DND-41 (cell line): ENCODE data around the gene SURF6.
"Not testable (repeated sequence)": the region's sequence is repeated elsewhere in the genome, so short reads cannot be mapped to it uniquely, and the experiment has no call there.

ENCODE experiments used
- ATAC-seq: fragments of 200-7000 bp; cut with Tn5 transposase; 3 replicates; pipeline ENCODE4 v1.9.1; 2021; ENCODE audit warnings: low read depth; ENCODE audit not compliant: insufficient read depth
- DNase-seq: peaks from one replicate; pipeline ENCODE4 v3.0.0-alpha.2; 2020
- H2AFZ ChIP-seq: 2 replicates; pipeline ENCODE4 v1.6.0; 2012; ENCODE audit warnings: low read depth, low read length
- H3K27ac ChIP-seq: 2 replicates; pipeline ENCODE4 v1.5.1; 2012; ENCODE audit warnings: low read length, inconsistent platforms
- H3K27me3 ChIP-seq: fragments of 200-600 bp; sonication (generic); 2 replicates; pipeline ENCODE4 v1.6.0; 2012; ENCODE audit warnings: low read length, mild to moderate bottlenecking, inconsistent platforms; ENCODE audit not compliant: insufficient read depth, poor library complexity
- H3K36me3 ChIP-seq: 2 replicates; pipeline ENCODE4 v1.5.1; 2012; ENCODE audit warnings: low read length, inconsistent platforms; ENCODE audit not compliant: insufficient read depth
- H3K4me1 ChIP-seq: 2 replicates; pipeline ENCODE4 v1.5.1; 2012; ENCODE audit warnings: mild to moderate bottlenecking, low read length; ENCODE audit not compliant: insufficient read depth
- H3K4me2 ChIP-seq: 2 replicates; pipeline ENCODE4 v1.6.0; 2012; ENCODE audit warnings: mild to moderate bottlenecking, moderate library complexity, low read length, inconsistent platforms; ENCODE audit not compliant: insufficient read depth
- H3K4me3 ChIP-seq, 2 experiments: fragments of 200-600 bp in 1 of 2; shearing (Covaris generic) in 1 of 2; 2 replicates each; pipeline ENCODE4 v1.5.1; 2012 to 2016; ENCODE audit warnings: inconsistent platforms in 2 of 2, low read length in 2 of 2, mild to moderate bottlenecking in 2 of 2, low read depth in 1 of 2, moderate library complexity in 1 of 2
- H3K79me2 ChIP-seq: 2 replicates; pipeline ENCODE4 v1.6.0; 2012; ENCODE audit warnings: low read length, inconsistent platforms; ENCODE audit not compliant: insufficient read depth
- H3K9ac ChIP-seq: 2 replicates; pipeline ENCODE4 v1.6.0; 2012; ENCODE audit warnings: low read depth, mild to moderate bottlenecking, inconsistent platforms, low read length, moderate library complexity
- H3K9me3 ChIP-seq: 2 replicates; pipeline ENCODE4 v1.5.1; 2012; ENCODE audit warnings: low read length, moderate library complexity, mild to moderate bottlenecking, inconsistent platforms; ENCODE audit not compliant: insufficient read depth, severe bottlenecking
- H4K20me1 ChIP-seq: 2 replicates; pipeline ENCODE4 v1.6.0; 2012; ENCODE audit warnings: low read length; ENCODE audit not compliant: insufficient read depth
- CTCF ChIP-seq: IDR thresholded peaks from 2 replicates; pipeline ENCODE4 v1.5.1; 2012; ENCODE audit warnings: borderline replicate concordance, low read length, moderate library complexity, mild to moderate bottlenecking; ENCODE audit not compliant: poor library complexity, severe bottlenecking; ENCODE audit errors: extremely low read depth
- EZH2 ChIP-seq: IDR thresholded peaks from 3 replicates; pipeline ENCODE4 v1.6.1; 2012; ENCODE audit warnings: borderline replicate concordance, low read depth, mild to moderate bottlenecking, moderate library complexity, low read length, inconsistent platforms; ENCODE audit not compliant: severe bottlenecking

SURF6 gene

GRCh38 chr9:133284362-133284761 is 51.6 kb downstream of the SURF6 start:
- Histone ChIP-seq H3K9ac (no peak overlapping the region), H3K27ac (no peak overlapping the region), H3K4me2 (no peak overlapping the region), H3K36me3 (no peaks in the 10 kb centered on the region), H3K79me2 (no peaks in the 10 kb centered on the region), H3K4me1 (no peaks in the 10 kb centered on the region), H3K27me3 (no peaks in the 10 kb centered on the region), H2AFZ (no peak overlapping the region), H4K20me1 (no peaks in the 10 kb centered on the region), H3K9me3 (peaks cover 5% of the 10 kb centered on the region), H3K4me3 (no peak overlapping the region)
- ATAC-seq (no peak), DNase-seq (no peak)
- no peak for TF ChIP-seq CTCF
- no peak for TF ChIP-seq EZH2

- not testable (repeated sequence) for H3K36me3 ChIP-seq, H3K4me3 ChIP-seq, H3K79me2 ChIP-seq, H3K4me1 ChIP-seq, DNase-seq, H3K27ac ChIP-seq, H3K9ac ChIP-seq, H3K27me3 ChIP-seq, H2AFZ ChIP-seq, H3K9me3 ChIP-seq, H4K20me1 ChIP-seq, H3K4me2 ChIP-seq, ATAC-seq
Measured at GRCh38 chr9:133283255-133284032, 52.5 kb downstream of the SURF6 start.

GRCh38 chr9:133282464-133283238 is 53.3 kb downstream of the SURF6 start:
- TF ChIP-seq CTCF = no peak
- H3K36me3 ChIP-seq = no peaks in the 10 kb centered on the region
- no peaks in the 10 kb centered on the region for H3K27me3 ChIP-seq
- H3K9me3 ChIP-seq = no peaks in the 10 kb centered on the region
- H2AFZ ChIP-seq = no peak overlapping the region
- no peaks in the 10 kb centered on the region for H4K20me1 ChIP-seq
- no peak overlapping the region for H3K4me2 ChIP-seq
- DNase-seq (no peak), ATAC-seq (no peak)
- H3K4me3 ChIP-seq = no peak overlapping the region
- no peaks in the 10 kb centered on the region for H3K4me1 ChIP-seq
- no peak overlapping the region for H3K9ac ChIP-seq
- H3K79me2 ChIP-seq = no peaks in the 10 kb centered on the region
- H3K27ac ChIP-seq = no peak overlapping the region

- DNase-seq (no peak), ATAC-seq (no peak)
- Histone ChIP-seq H3K4me3 (no peak overlapping the region), H3K9ac (no peak overlapping the region), H3K36me3 (no peaks in the 10 kb centered on the region), H4K20me1 (no peaks in the 10 kb centered on the region), H2AFZ (no peak overlapping the region), H3K4me1 (no peaks in the 10 kb centered on the region), H3K27ac (no peak overlapping the region), H3K27me3 (no peaks in the 10 kb centered on the region), H3K9me3 (no peaks in the 10 kb centered on the region), H3K79me2 (no peaks in the 10 kb centered on the region), H3K4me2 (no peak overlapping the region)
- TF ChIP-seq EZH2 = no peak
- no peak for TF ChIP-seq CTCF
Measured at GRCh38 chr9:133280392-133280791, 55.6 kb downstream of the SURF6 start.
